ENCODE results near the gene ADTRP.

GRCh38 chr6:11672669-11673068 lies 105.9 kb downstream of the ADTRP start:
- TF ChIP-seq CTCF (IDR thresholded peaks at IDR 0.05) (no peak), POLR2A (IDR thresholded peaks at IDR 0.05) (no peak), EP300 (IDR thresholded peaks at IDR 0.05; ENCODE audit: low read depth) (no peak), POLR2AphosphoS5 (IDR thresholded peaks at IDR 0.05) (no peak)
